HepG2 (cell line): ENCODE measurements around the gene SP9. TPM values are rescaled to one million over a fixed set of nuclear protein-coding genes. Genes with fewer than 3 reads are reported as not detected.

ENCODE experiments used
- BCL6 ChIP-seq: IDR thresholded peaks from 2 replicates; pipeline ENCODE4 v1.6.1; 2016; ENCODE audit warnings: missing genetic modification reagents, missing compliant biosample characterization
- DMAP1 ChIP-seq: IDR thresholded peaks from 2 replicates; pipeline ENCODE4 v1.6.1; 2016
- EZH2 ChIP-seq: conservative IDR thresholded peaks from 2 replicates; pipeline ENCODE4 v1.6.1; 2012; ENCODE audit warnings: mild to moderate bottlenecking, low read depth, low read length, moderate library complexity
- FOXA3 ChIP-seq: IDR thresholded peaks from 2 replicates; pipeline ENCODE4 v1.6.1; 2016; ENCODE audit warnings: missing genetic modification reagents, missing compliant biosample characterization
- HDAC6 ChIP-seq: fragments of 200-600 bp; sonication (generic); IDR thresholded peaks from 2 replicates; pipeline ENCODE4 v1.7.0; 2017; ENCODE audit warnings: mild to moderate bottlenecking, antibody characterized with exemption, low read length, low read depth
- HMG20A ChIP-seq: IDR thresholded peaks from 2 replicates; pipeline ENCODE4 v1.6.1; 2016; ENCODE audit warnings: borderline replicate concordance
- IKZF4 ChIP-seq: sonication (generic); formaldehyde crosslinking; IDR thresholded peaks from 2 replicates; pipeline ENCODE4 v1.5.1; 2020; ENCODE audit warnings: borderline replicate concordance, mild to moderate bottlenecking, low read depth, missing genetic modification reagents; ENCODE audit errors: not compliant biosample characterization
- KLF16 ChIP-seq, 2 experiments: sonication (generic) in 1 of 2; formaldehyde crosslinking in 1 of 2; IDR thresholded peaks; 2 replicates each; pipeline versions ENCODE4 v1.6.1 to v1.8.0; 2016 to 2023; ENCODE audit warnings: missing genetic modification reagents in 2 of 2, missing compliant biosample characterization in 1 of 2
- TFE3 ChIP-seq: IDR thresholded peaks from 2 replicates; pipeline ENCODE4 v1.6.1; 2016
- ZBTB10 ChIP-seq: sonication (generic); formaldehyde crosslinking; IDR thresholded peaks from 2 replicates; pipeline ENCODE4 v1.4.0; 2020; ENCODE audit warnings: missing genetic modification reagents, borderline replicate concordance
- ZNF12 ChIP-seq: sonication (generic); formaldehyde crosslinking; IDR thresholded peaks from 2 replicates; pipeline ENCODE4 v1.5.0; 2020; ENCODE audit warnings: missing genetic modification reagents
- ZNF142 ChIP-seq: sonication (generic); formaldehyde crosslinking; IDR thresholded peaks from 2 replicates; pipeline ENCODE4 v1.4.0; 2020; ENCODE audit warnings: missing genetic modification reagents
- ZNF232 ChIP-seq: sonication (generic); formaldehyde crosslinking; IDR thresholded peaks from 2 replicates; pipeline ENCODE4 v1.4.0; 2020; ENCODE audit warnings: missing genetic modification reagents, borderline replicate concordance
- ZNF484 ChIP-seq: sonication (generic); formaldehyde crosslinking; IDR thresholded peaks from 2 replicates; pipeline ENCODE4 v1.5.1; 2020; ENCODE audit warnings: mild to moderate bottlenecking, low read depth, missing genetic modification reagents, borderline replicate concordance
- ZNF792 ChIP-seq: IDR thresholded peaks from 2 replicates; pipeline ENCODE4 v1.6.1; 2016
- ZZZ3 ChIP-seq: sonication (generic); formaldehyde crosslinking; IDR thresholded peaks from 2 replicates; pipeline ENCODE4 v1.4.0; 2020; ENCODE audit warnings: missing genetic modification reagents, mild to moderate bottlenecking, borderline replicate concordance
- polyA plus RNA-seq, 8 experiments: library from polyadenylated mRNA; depleted of rRNA in 3 of 8; stranded (reverse) in 7 of 8; unstranded in 1 of 8; fragments of >200 nt; fragmentation: Illumina TruSeq in 4 of 8; extraction: Trizol in 4 of 8; gene quantifications; 2 replicates each; pipeline versions ENCODE4 v1.2.1 to v1.2.3, GENCODE V29; 2011 to 2016; ENCODE audit warnings: low read depth in 4 of 8, missing spikeins in 1 of 8, mixed read lengths in 1 of 8; ENCODE audit not compliant: insufficient read depth in 1 of 8
- total RNA-seq, 5 experiments: library from RNA; depleted of rRNA; stranded (reverse); fragments of >200 nt; fragmentation: Illumina TruSeq; extraction: Trizol; gene quantifications; 2 replicates each; pipeline ENCODE4 v1.2.3, GENCODE V29; 2016; ENCODE audit warnings: low read depth in 1 of 5
- TF ChIP-seq, protein P1 (sequence below): sonication (generic); formaldehyde crosslinking; IDR thresholded peaks from 2 replicates; pipeline ENCODE4 v1.5.1; 2020; ENCODE audit warnings: missing genetic modification reagents, mild to moderate bottlenecking, borderline replicate concordance

Gene SP9
- total and polyA plus RNA-seq, 2 of the 13 experiments (the other 11 are each of a cell fraction or from before 2014, with no cell fraction given) = not detected

DNA sequence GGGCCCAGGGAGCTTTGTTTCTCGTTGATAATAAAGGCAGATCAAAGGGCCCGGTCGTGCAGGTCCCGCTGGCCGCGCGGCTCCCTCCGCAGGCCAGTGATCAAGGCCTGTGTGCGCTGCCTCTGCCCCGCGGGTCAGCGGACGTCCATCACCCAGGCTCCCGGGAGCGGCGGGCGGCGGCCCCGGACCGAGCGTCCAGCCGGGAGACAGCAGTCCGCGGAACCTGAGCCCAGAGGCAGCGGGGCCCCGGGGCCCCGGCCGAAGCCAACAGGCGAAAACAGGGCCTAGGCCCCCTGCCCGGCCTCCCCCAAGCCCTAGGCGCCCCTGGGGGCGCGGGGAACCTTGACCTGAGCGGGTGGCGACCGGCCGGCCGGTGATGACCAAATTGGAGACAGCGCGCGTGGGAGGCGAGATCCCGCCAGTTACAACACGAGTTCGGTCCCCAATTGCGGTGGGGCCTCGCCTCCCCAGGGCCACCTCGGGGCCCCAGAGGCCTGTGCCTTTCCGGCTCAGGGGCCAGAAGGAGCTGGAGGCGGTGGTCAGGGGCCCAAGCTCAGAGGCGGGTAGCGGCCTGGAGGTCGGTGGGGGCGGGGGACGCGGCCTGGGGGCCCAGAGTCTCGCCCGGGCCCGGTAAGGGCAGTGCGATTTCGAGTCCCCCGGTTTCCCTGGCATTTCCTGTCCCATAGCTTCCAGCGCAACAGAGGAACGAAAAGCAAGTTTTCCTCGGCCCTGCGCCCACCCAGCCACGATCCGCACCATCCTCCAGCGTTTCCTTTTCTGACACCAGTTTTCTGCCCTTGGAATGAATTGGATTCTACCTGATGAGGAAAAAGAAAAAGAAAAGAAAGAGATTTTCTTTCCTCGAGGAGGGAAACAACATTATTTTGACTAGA is 5.9 kb downstream of the SP9 start (continued):
- no peak for TF ChIP-seq ZNF142 (CRISPR knock-in tag)
- TF ChIP-seq IKZF4 = no peak
- TF ChIP-seq HMG20A (CRISPR knock-in tag) = no peak
- TF ChIP-seq ZNF232 (CRISPR knock-in tag) = no peak
- no peak for TF ChIP-seq HDAC6
- TF ChIP-seq ZNF792 (CRISPR knock-in tag) = no peak
- 0 out of 2 replicates have a peak, but pooled peaks have one; percentile 6 for TF ChIP-seq ZNF12 (CRISPR knock-in tag)
- no peak for TF ChIP-seq ZBTB10 (CRISPR knock-in tag)
- TF ChIP-seq ZNF484 (CRISPR knock-in tag) = no peak
- TF ChIP-seq DMAP1 (CRISPR knock-in tag) = no peak
- no peak for TF ChIP-seq TFE3 (CRISPR knock-in tag)
- no peak for TF ChIP-seq KLF16 (CRISPR knock-in tag; IDR thresholded peaks at IDR 0.05)
- 0 out of 2 replicates have a peak, but pooled peaks have one; percentile 37 for TF ChIP-seq BCL6 (CRISPR knock-in tag)
- no peak for TF ChIP-seq ZZZ3
- 0 out of 2 replicates have a peak, but pooled peaks have one; percentile 15 for TF ChIP-seq EZH2
- TF ChIP-seq, protein P1, sequence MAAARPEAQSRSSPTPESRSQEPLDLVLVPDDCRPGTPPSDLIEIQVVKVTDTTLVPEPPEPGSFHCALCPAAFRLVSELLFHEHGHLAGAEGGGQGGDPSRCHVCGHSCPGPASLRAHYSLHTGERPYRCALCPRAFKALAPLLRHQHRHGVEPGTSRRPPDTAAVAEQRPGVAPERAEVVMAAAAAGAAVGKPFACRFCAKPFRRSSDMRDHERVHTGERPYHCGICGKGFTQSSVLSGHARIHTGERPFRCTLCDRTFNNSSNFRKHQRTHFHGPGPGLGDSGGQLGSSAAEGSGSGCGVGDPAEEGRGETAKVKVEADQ (CRISPR knock-in tag) = no peak
- no peak for TF ChIP-seq FOXA3 (CRISPR knock-in tag)
